Smooth muscle cell of the brain vasculature (primary cell): ENCODE results near the gene EYS.

ENCODE experiments used
- DNase-seq: peaks from one replicate; pipeline ENCODE4 v3.0.0-alpha.2; 2012; ENCODE audit warnings: low read depth, low spot score

The EYS gene

DNA sequence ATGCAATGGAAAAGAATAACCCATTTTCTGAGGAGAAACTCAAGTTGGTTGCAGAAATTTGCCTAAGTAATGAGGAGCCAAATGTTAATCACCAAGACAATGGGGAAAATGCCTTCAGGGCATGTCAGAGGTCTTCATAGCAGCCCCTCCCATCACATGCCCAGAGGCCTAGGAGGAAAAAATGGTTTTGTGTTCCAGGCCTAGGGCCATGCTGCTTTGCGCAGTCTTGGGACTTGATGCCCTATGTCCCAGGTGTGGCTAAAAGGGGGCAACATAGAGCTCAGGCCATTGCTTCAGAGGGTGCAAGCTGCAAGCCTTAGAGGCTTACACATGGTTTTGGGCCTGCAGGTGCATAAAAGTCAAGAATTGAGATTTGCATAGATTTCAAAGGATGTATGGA is 485.9 kb downstream of the EYS start:
- DNase-seq, result no peak

- no peak for DNase-seq
Measured at GRCh38 chr6:65202738-65203137, 504.3 kb downstream of the EYS start.

DNA sequence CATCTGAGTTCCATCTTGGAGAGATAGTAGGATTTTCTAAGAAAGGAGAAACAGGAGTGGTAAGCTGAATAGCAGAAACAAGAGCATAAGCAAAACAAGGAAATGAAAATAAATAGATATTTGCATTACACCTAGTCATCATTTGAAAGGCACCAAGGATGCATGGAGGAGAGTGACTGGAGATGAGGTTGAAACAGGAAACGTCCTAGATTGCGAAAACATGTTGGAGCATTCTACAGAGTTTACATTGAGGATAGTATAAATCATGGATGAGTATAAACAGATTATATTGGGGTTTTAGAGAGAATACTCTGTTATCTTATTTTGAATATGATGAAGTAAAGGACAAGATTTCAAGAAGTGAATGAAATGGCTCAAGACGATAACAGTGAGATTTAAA is 507.3 kb downstream of the EYS start:
- no peak for DNase-seq

DNA sequence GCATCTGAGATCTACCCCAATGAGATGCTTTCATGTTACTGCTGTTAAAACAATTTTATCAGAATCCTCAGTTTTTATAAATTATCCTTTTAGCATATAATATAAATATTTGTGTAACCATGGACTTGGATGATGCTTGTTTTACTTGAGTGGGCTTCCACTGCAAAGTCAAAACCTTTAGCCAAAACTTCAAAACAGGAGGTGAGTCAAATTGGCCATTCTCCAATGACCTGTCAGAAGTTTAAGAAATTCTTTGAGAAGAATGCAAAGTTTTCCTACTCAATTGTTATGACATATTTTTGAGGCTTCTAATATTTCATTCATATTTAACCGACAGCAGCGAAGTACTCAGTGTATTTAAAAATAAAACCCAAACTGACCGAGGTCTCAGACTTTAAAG is 507.9 kb downstream of the EYS start:
- DNase-seq, result no peak

DNA sequence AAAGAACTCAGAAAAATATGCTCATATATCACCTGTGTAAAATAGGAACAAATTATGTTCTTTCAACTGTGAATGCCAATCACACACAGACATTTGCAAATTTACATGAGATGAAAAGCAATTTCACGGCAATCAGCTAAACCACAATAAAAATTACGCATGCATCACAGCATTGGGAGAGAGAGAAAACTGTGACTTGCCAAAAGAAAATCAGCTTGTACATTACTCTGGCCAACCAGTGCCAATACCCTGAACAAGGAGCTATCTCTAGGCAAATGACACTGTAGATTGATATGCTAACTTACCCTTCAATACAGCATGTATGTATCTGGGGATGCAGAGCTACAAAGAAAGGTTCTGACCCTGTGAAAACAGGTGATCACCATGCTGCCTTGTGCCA is 515.6 kb downstream of the EYS start:
- DNase-seq, result no peak

DNA sequence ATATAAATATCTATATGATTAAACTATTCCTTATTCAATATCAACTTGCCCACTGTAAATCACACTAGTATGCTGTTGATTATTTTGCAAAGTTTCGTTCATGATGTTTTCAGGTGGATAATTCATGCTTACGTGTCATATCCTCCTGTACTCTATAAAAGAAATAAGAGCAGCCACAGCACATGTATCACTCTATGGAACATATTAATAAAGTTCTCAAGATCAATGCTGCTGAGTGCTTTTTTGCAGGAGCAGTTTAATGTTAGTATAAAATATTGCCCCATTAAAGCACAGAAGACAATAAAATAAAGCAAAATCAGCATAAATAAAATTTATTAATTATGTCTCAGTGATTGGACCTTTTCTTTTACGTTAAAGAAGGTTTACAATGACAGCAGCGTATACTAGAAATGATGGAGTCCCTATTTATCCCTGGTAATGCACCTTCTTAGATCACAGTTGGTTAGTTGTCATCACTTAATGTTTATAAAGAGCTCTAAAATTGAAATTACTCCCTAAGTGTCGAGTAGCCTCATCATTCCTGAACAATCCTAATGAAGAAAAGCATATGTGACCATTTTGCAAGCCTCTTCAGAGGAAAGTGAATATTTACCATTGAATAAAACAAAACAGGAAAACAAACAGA is 517.7 kb downstream of the EYS start:
- no peak for DNase-seq

GRCh38 chr6:65186826-65187225 is 520.2 kb downstream of the EYS start:
- no peak for DNase-seq

GRCh38 chr6:65182681-65183080 is 524.3 kb downstream of the EYS start:
- DNase-seq, result peak; percentile 1

- no peak for DNase-seq
Measured at GRCh38 chr6:65170273-65170672, 536.8 kb downstream of the EYS start.

GRCh38 chr6:65161661-65162060 is 545.4 kb downstream of the EYS start:
- DNase-seq, result no peak

DNA sequence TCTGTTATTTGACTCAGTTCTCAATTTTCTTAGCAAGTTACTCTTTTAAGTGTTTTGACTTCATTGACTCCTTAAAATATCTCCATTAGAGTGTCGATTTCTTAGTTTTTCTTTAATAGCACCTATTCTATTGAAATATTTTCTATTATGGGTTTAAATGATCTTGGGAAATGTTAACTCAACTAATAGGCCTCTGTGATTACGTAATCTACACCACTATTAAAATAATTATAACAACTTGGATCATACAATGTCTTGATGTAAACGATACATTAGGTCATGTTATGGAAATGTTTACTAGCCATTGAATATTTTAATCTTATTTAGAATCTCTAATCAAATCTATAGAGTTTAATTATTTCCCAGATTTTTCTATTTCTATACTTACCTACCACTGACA is 550.0 kb downstream of the EYS start:
- DNase-seq, result no peak

DNA sequence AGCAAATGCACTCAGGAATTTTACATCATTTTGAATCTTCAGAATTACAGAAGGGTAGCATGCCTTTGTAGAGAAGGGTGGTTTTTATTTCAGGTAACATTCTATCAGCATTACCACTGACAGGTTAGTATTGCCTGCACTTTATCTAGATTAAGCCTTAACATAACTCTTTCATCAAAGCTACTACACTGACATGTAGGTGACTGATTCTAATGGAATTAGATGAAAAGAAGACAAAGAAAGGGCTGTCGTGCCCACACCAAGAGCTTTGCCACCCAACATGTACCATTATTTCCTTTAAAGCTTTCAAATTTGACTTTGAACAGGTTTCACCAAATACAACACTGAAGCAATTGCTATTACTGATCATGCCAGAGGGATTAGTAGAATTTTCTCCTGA is 551.9 kb downstream of the EYS start:
- no peak for DNase-seq

DNA sequence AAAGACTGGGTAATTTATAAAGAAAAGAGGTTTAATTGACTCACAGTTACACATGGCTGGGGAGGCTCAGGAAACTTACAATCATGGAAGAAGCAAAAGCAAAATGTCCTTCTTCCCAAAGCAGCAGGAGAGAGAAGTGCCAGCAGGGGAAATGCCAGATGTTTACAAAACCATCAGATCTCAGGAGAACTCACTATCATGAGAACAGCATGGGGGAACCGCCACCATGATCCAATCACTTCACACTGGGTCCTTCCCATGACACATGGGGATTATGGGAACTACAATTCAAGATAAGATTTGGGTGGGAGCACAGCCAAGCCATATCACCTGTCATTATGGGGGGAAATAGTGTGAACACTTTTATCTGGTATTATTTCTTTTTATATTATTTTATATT is 557.2 kb downstream of the EYS start:
- DNase-seq, result no peak

- no peak for DNase-seq
Measured at GRCh38 chr6:65148839-65149238, 558.2 kb downstream of the EYS start.

DNA sequence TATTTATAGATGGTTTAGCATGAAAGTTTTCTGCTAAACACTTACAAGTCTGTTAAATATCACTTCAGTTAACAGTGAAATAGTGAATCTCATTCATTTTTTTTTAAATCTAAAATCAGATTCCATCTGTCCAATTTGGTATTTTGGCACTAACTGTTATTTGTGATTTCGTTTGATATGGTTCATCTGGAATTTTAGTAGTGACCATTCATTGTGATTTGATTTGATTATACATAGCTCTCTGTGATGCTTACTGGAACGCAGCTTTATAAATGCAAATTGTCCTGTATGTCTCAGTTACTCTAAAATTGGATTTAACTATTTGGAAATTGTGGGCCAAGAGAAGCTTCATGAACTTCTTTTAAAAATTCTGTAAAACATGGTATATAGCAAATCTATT is 571.5 kb downstream of the EYS start:
- no peak for DNase-seq

DNA sequence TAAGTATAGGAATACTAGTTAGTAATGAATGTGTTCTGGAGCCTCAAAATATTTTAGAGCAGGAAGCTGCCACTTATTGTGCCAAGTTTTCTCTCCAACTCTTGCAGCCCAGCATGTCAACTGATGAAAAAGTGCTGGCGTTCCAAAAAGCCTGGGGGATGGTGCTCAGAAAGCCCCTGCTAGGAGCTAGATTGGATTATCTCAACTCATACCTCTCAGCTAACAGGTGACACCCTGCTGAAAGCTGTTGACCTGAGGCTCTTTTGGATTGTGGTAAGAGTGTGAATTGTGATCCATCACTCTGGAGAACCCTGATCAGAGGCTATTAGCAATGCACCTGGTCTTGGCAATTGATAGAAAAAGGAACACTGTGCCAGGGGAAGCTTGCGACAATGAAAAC is 580.4 kb downstream of the EYS start:
- no peak for DNase-seq

- DNase-seq, result no peak
Measured at GRCh38 chr6:65123521-65123920, 583.5 kb downstream of the EYS start.

GRCh38 chr6:65117817-65118409 is 589.1 kb downstream of the EYS start:
- no peak for DNase-seq

DNA sequence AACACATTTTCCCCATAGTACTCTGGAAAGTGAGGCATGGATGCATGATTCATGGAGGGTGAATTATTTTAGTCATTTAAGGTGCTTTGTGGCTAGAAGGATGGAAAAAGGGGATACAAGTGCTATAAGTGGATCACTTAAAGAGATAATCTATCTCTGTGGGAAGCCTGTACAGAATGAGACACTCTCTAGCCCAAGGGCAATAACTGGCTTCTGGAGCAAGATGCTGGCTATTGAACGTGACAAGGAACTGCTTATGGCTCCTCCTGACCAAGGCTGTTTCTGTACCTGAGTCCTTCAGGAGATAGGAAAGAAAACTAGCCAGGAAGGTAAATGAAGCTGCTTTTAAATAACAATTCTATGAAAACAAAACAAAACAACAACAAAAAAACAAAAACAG is 590.7 kb downstream of the EYS start:
- DNase-seq, result no peak

- no peak for DNase-seq
Measured at GRCh38 chr6:65113581-65113980, 593.4 kb downstream of the EYS start.

DNA sequence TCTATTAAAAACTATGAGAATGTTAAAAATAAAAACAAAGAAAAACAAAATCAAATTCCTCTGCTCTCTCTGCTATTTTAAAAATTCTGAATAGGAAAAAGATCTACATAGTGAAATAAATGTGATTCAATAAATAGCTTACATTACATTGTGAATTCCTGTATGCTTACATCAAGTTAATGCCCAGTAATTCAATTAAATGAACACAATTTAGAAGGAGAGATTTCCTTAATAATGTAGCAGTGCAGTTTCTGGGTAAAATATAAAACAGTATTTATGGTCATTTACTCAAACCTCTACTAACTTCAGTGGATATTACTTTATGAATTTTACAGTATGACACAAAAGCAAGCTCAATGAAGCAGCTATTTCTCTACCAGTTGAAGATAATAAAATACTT is 594.6 kb downstream of the EYS start:
- no peak for DNase-seq

- no peak for DNase-seq
Measured at GRCh38 chr6:65110031-65110430, 597.0 kb downstream of the EYS start.

GRCh38 chr6:65098349-65098748 is 608.7 kb downstream of the EYS start:
- DNase-seq, result no peak

DNA sequence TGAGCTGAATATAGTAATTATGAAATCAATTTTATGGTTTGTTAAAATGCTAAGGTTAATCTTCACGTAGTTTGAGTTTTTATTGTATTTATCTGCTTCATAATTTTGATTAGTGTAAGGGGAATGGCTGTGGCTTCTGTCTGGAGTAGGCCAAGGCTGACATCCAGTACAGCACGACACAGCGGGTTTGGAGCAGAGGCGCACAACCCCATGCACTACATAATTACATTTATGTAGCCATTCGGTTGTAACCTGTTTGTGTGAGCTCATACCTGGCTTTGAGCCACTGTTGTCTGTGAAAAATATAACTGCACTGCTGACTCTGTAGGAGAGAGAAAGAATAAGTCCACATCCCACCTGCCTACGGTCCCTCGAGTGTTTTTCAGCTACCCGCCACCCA is 615.5 kb downstream of the EYS start:
- DNase-seq, result no peak
